GM21447 (cell line): ENCODE measurements around the gene EBPL.
"Not testable (repeated sequence)": the region's sequence is repeated elsewhere in the genome, so short reads cannot be mapped to it uniquely, and the experiment has no call there.

Source experiments
- ATAC-seq: cut with Tn5 transposase; IDR thresholded peaks from one replicate; pipeline ENCODE4 v1.9.1; 2021; ENCODE audit not compliant: unreplicated experiment

Gene EBPL

GRCh38 chr13:49690995-49691784 is at the start of gene EBPL:
Gene EBPL, minus strand, starts transcription at chr13:49691486. Its CDS starts 62 bp downstream, at chr13:49691424.
- peak; percentile 98 for ATAC-seq

- ATAC-seq: no peak
Observed at GRCh38 chr13:49740870-49741269, 49.6 kb upstream of the EBPL start.

- no peak for ATAC-seq
Observed at GRCh38 chr13:49739498-49740187, 48.4 kb upstream of the EBPL start.

GRCh38 chr13:49733181-49733951 is 42.1 kb upstream of the EBPL start:
- no peak for ATAC-seq

- no peak for ATAC-seq
Observed at GRCh38 chr13:49731766-49732165, 40.5 kb upstream of the EBPL start.

GRCh38 chr13:49716615-49717014 is 25.3 kb upstream of the EBPL start:
- ATAC-seq: no peak

- no peak for ATAC-seq
Observed at GRCh38 chr13:49714757-49715156, 23.5 kb upstream of the EBPL start.

GRCh38 chr13:49711218-49711863 is 20.1 kb upstream of the EBPL start:
- no peak for ATAC-seq

- not testable (repeated sequence) for ATAC-seq
Observed at GRCh38 chr13:49704264-49704663, 13.0 kb upstream of the EBPL start.

GRCh38 chr13:49701491-49701890 is 10.2 kb upstream of the EBPL start:
- no peak for ATAC-seq

- ATAC-seq: no peak
Observed at GRCh38 chr13:49697468-49697867, 6.2 kb upstream of the EBPL start.

- ATAC-seq: no peak
Observed at GRCh38 chr13:49694446-49694845, 3.2 kb upstream of the EBPL start.

- ATAC-seq: no peak
Observed at GRCh38 chr13:49693877-49694276, 2.6 kb upstream of the EBPL start.

GRCh38 chr13:49693191-49693733 is 2.0 kb upstream of the EBPL start:
- no peak for ATAC-seq

GRCh38 chr13:49690133-49690994 is 922 bp downstream of the EBPL start:
- peak; percentile 17 for ATAC-seq

- ATAC-seq: peak; percentile 77
Observed at GRCh38 chr13:49683489-49683888, 7.8 kb downstream of the EBPL start.

- no peak for ATAC-seq
Observed at GRCh38 chr13:49681842-49682435, 9.3 kb downstream of the EBPL start.

- ATAC-seq: no peak
Observed at GRCh38 chr13:49679246-49679645, 12.0 kb downstream of the EBPL start.

GRCh38 chr13:49678191-49678914 is 12.9 kb downstream of the EBPL start:
- ATAC-seq: no peak
